Subcutaneous abdominal adipose tissue (tissue), 5 donors: Measurements from ENCODE around the gene SIRT1.
"Not testable (repeated sequence)": the region's sequence is repeated elsewhere in the genome, so short reads cannot be mapped to it uniquely, and the experiment has no call there.

Experiments
- H3K27ac ChIP-seq: one replicate; pipeline ENCODE4 v1.7.0; 2013; ENCODE audit warnings: low read depth, mild to moderate bottlenecking, inconsistent platforms, low read length, moderate library complexity
- H3K27me3 ChIP-seq, 5 donors: one replicate each; pipeline ENCODE4 v1.7.0; 2013; ENCODE audit warnings: low read length in 5 of 5, inconsistent platforms in 1 of 5; ENCODE audit not compliant: control insufficient read depth in 5 of 5, insufficient read depth in 4 of 5
- H3K36me3 ChIP-seq, 5 donors: one replicate each; pipeline ENCODE4 v1.7.0; 2013; ENCODE audit warnings: low read length in 5 of 5; ENCODE audit not compliant: control insufficient read depth in 5 of 5, insufficient read depth in 5 of 5
- H3K4me1 ChIP-seq, 5 donors: one replicate each; pipeline ENCODE4 v1.7.0; 2013; ENCODE audit warnings: low read length in 5 of 5, mild to moderate bottlenecking in 3 of 5, moderate library complexity in 1 of 5; ENCODE audit not compliant: control insufficient read depth in 5 of 5, insufficient read depth in 5 of 5
- H3K4me3 ChIP-seq, 5 donors: one replicate each; pipeline ENCODE4 v1.7.0; 2013; ENCODE audit warnings: low read length in 5 of 5, low read depth in 1 of 5
- H3K9ac ChIP-seq, 5 donors: one replicate each; pipeline ENCODE4 v1.7.0; 2013; ENCODE audit warnings: low read length in 5 of 5, mild to moderate bottlenecking in 4 of 5, moderate library complexity in 3 of 5
- H3K9me3 ChIP-seq, 5 donors: one replicate each; pipeline ENCODE4 v1.7.0; 2013; ENCODE audit warnings: low read length in 5 of 5; ENCODE audit not compliant: control insufficient read depth in 5 of 5
- donor health status: healthy.
- donor health status: healthy.
- donor health status: healthy.
- donor health status: healthy.
- donor health status: healthy.

The SIRT1 gene

DNA sequence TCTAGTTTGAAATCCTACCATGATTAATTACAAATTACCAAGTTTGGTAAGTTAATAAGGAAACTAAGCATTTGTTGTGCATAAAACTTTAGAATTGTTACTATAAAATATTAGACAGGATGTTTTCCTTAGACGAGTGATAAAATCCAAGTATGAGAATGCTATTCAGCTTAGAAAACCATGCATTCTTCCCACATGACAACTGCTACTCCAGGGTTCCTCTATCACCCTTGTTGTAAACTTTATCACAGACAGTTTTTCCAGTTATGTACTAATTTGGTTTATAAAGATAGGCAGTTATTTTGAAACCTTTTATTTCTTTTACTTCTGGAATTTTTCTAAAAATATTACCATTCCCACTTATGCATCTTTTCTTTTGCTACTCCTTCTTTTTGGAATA is 52.0 kb downstream of the SIRT1 start:
- Histone ChIP-seq H3K27me3 (no peaks in the 10 kb centered on the region), H3K27ac (no peak overlapping the region), H3K4me1 (no peaks in the 10 kb centered on the region), H3K9me3 (no peaks in the 10 kb centered on the region), H3K9ac (no peak overlapping the region), H3K36me3 (peaks cover 24 to 47% (median 32%) of the 10 kb centered on the region in 5 donors), H3K4me3 (no peak overlapping the region)

DNA sequence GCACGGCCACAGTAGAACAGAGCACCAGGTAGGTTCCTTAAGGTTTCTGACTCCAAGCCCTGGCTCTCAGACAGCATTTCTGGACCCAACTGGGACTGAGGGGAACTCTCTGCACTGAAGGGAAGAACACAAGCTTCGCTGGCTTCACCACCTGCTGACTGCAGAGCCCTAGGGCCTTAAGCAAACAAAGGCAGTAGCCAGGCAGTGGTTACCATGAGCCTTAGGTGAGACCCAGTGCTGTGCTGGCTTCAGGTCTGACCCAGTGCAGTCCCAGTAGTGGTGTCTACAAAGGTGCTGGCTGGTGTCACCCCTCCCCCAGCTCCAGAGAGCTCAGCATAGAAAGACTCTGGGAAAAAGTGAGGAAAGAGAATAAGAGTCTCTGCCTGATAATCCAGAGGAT is 59.5 kb downstream of the SIRT1 start:
- Histone ChIP-seq H3K27ac (no peak overlapping the region), H3K9ac (no peak overlapping the region), H3K4me3 (no peak overlapping the region), H3K36me3 (peaks cover 23 to 52% (median 37%) of the 10 kb centered on the region in 5 donors), H3K4me1 (no peaks in the 10 kb centered on the region), H3K9me3 (peaks cover 0 to 4% (median 0%) of the 10 kb centered on the region in 5 donors), H3K27me3 (no peaks in the 10 kb centered on the region)

DNA sequence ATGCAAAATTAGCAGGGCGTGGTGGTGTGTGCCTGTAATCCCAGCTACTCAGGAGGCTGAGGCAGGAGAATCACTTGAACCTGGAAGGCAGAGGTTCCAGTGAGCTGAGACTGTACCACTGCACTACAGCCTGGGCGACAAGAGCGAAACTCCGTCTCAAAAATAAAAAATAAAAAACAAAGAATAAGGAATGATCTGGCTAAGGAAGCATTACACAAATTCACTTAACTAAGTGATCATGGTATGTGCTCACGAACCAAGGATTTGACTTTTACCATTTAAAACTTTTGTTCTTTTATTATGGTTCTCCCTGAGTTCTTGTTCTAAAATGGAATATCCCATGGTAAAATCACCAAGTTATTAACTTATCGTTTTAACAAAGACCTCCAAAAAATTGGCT is 71.2 kb downstream of the SIRT1 start:
- Histone ChIP-seq H3K4me1 (no peaks in the 10 kb centered on the region), H3K27me3 (no peaks in the 10 kb centered on the region), H3K27ac (no peak overlapping the region), H3K9me3 (no peaks in the 10 kb centered on the region), H3K36me3 (peaks cover 13 to 34% (median 23%) of the 10 kb centered on the region in 5 donors), H3K4me3 (no peak overlapping the region), H3K9ac (no peak overlapping the region)

DNA sequence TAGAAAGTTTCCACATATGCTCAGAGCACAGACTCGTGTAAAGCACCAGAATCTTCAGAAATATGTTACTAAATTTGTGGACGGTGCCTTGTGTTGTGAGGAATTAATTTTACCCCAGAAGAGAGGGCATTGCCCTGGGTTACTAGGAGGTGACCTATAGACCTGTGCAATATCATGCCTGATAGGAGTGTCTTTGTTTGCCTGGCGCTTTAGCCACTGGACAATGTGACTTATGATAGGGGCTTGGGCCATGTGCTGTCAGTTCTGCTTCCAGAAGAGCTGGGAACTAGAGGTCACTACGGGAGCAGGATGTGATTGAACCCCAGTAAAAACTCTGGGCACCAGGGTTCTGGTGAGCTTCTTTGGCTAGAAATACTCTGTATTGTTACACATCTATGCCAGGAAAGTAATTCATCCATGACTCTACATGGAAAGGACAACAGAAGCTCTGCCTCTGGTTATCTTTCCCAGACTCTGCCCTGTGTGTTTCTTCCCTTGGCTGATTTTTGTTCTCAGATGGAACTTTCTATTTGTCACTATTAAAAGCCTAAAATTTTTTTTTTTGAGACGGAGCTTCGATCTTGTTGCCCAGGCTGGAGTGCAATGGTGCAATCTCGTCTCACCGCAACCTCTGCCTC is 75.5 kb downstream of the SIRT1 start:
- no peak overlapping the region for H3K9ac ChIP-seq
- H3K4me3 ChIP-seq, result no peak overlapping the region
- H3K36me3 ChIP-seq, result peaks cover 3 to 16% (median 10%) of the 10 kb centered on the region in 5 donors
- H3K9me3 ChIP-seq, result no peaks in the 10 kb centered on the region
- no peaks in the 10 kb centered on the region for H3K4me1 ChIP-seq
- no peaks in the 10 kb centered on the region for H3K27me3 ChIP-seq
- no peak overlapping the region for H3K27ac ChIP-seq

DNA sequence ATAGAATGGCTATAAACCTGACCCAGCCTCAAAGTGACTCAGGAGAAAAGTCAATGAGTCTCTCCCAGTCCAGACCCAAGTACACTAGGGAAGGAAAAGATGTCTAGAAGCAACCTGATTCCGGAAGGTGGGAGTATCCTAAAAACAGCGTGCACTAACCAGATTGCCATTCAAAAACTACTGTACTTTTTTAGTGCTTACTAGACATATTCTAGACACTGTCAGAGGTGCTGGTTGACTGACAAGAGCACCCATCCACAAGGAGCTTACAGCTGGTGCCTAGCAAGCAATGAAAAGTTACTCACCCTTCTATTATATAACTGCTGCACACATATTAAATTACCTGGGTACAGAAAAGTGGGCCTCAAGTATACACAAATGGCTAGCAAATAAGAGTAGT is 81.0 kb downstream of the SIRT1 start:
- peaks cover 0 to 2% (median 0%) of the 10 kb centered on the region in 5 donors for H3K9me3 ChIP-seq
- H3K9ac ChIP-seq, result no peak overlapping the region
- H3K36me3 ChIP-seq, result peaks cover 15 to 27% (median 26%) of the 10 kb centered on the region in 5 donors
- H3K27ac ChIP-seq, result no peak overlapping the region
- H3K4me3 ChIP-seq, result no peak overlapping the region
- H3K4me1 ChIP-seq, result no peaks in the 10 kb centered on the region
- no peaks in the 10 kb centered on the region for H3K27me3 ChIP-seq

DNA sequence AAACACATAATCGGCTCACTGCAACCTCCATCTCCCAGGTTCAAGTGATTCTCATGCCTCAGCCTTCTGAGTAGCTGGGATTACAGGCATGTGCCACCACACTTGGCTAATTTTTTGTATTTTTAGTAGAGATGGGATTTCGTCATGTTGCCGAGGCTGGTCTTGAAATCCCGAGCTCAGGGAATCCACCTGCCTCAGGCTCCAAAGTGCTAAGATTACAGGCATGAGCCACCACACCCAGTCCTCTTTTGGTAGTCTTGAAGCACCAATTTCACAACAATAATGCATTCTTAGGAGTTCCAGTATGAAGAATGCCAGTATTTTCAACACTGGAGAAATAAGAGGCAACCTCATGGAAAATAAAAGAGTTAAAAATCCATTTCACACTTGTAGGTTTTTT is 81.6 kb downstream of the SIRT1 start:
- H3K9me3 ChIP-seq, H3K4me3 ChIP-seq, H3K9ac ChIP-seq, H3K27ac ChIP-seq, H3K27me3 ChIP-seq, H3K4me1 ChIP-seq: not testable (repeated sequence)
- peaks cover 12 to 26% (median 22%) of the 10 kb centered on the region in 5 donors for H3K36me3 ChIP-seq
